HEK293T (cell line): Measurements from ENCODE around the gene HAL.

Experiments used
- BHLHE40 ChIP-seq: fragments of 450-650 bp; IDR thresholded peaks from 2 replicates; pipeline ENCODE4 v1.6.1; 2016; ENCODE audit warnings: mild to moderate bottlenecking, moderate library complexity, borderline replicate concordance
- FOXA1 ChIP-seq: fragments of 450-650 bp; IDR thresholded peaks from 2 replicates; pipeline ENCODE4 v1.6.1; 2016; ENCODE audit warnings: mild to moderate bottlenecking
- SP1 ChIP-seq: fragments of 450-650 bp; IDR thresholded peaks from 2 replicates; pipeline ENCODE4 v1.6.1; 2017
- TARDBP ChIP-seq: fragments of 450-650 bp; IDR thresholded peaks from 2 replicates; pipeline ENCODE4 v1.6.1; 2016

DNA sequence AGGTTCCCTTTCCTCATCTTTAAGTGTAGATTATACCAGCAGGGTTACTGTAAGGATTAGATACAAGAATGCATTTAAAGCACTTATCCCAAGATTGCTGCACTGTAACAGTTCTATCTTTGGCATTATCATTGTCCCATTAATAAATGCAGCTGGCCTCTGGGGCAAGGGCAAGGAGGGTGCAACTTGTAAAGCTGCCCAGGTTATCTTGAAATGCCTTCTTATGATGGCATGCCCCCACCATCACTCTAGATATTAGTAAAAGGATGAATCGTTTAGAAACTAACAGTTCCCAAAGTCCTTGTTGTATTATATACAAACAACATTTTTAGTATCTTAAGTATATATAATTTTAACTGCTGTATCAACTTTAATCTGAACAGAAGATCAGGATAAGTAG, 32.4 kb upstream of the HAL start:
- no peak for TF ChIP-seq SP1
- TF ChIP-seq FOXA1 = no peak
- no peak for TF ChIP-seq BHLHE40
- no peak for TF ChIP-seq TARDBP
